Testis (tissue), 3 donors: ENCODE results near the gene BSG. TPM values are rescaled to one million over a fixed set of nuclear protein-coding genes. Genes with fewer than 3 reads are reported as not detected.

ENCODE experiments used
- DNase-seq: peaks from one replicate; pipeline ENCODE4 v3.0.0-alpha.2; 2019
- H3K27ac ChIP-seq, 2 donors: fragments of 200-600 bp; sonication (generic); one replicate each; pipeline ENCODE4 v1.5.1; 2019
- H3K27me3 ChIP-seq: fragments of 200-600 bp; sonication (generic); one replicate; pipeline ENCODE4 v1.5.1; 2019
- H3K36me3 ChIP-seq: fragments of 200-600 bp; sonication (generic); one replicate; pipeline ENCODE4 v1.5.1; 2017; ENCODE audit warnings: low read depth; ENCODE audit errors: missing control alignments
- H3K4me1 ChIP-seq: fragments of 200-600 bp; sonication (generic); one replicate; pipeline ENCODE4 v1.5.1; 2019
- H3K4me3 ChIP-seq, 2 donors: fragments of 200-600 bp; sonication (generic); one replicate each; pipeline ENCODE4 v1.5.1; 2017 to 2019
- H3K9me3 ChIP-seq: fragments of 200-600 bp; sonication (generic); one replicate; pipeline ENCODE4 v1.5.1; 2017
- CTCF ChIP-seq, 3 experiments: fragments of 450-650 bp in 2 of 3; fragments of 200-600 bp in 1 of 3; sonication (generic) in 1 of 3; IDR thresholded peaks; one replicate each; pipeline ENCODE4 v1.5.1; 2016 to 2019; ENCODE audit warnings: antibody characterized with exemption in 3 of 3, mild to moderate bottlenecking in 2 of 3, moderate library complexity in 1 of 3
- POLR2A ChIP-seq: fragments of 450-650 bp; IDR thresholded peaks from one replicate; pipeline ENCODE4 v1.6.1; 2017; ENCODE audit warnings: antibody characterized with exemption, mild to moderate bottlenecking, moderate library complexity
- WGBS, 2 donors: methylation state at CpG; one replicate each; pipeline ENCODE4 v1.1.5; 2018; 5-methylcytosine and 5-hydroxymethylcytosine counted together
- intact Hi-C: fragments of 100-400 bp; cut with DNase I; formaldehyde crosslinking; loops from one replicate; pipeline ENCODE4 v1.15.1; 2023; ENCODE audit warnings: low total_unique reads
- polyA plus RNA-seq: library from polyadenylated mRNA; stranded (reverse); fragments of 350-450 nt; fragmentation: Illumina TruSeq; extraction: RNeasy Lipid Tissue Mini Kit (QIAGEN cat#74804); gene quantifications from one replicate; pipeline ENCODE4 v1.2.3, GENCODE V29; 2014; ENCODE audit warnings: low read depth, low replicate concordance; ENCODE audit not compliant: insufficient read depth
- total RNA-seq, 2 donors: library from RNA; depleted of rRNA; stranded (reverse); fragments of >200 nt; gene quantifications; one replicate each; pipeline ENCODE4 v1.2.3, GENCODE V29; 2016

Gene BSG
- total and polyA plus RNA-seq, 3 donors from 2014 or later, result 870 to 1,458 (median 1,391) TPM

DNA sequence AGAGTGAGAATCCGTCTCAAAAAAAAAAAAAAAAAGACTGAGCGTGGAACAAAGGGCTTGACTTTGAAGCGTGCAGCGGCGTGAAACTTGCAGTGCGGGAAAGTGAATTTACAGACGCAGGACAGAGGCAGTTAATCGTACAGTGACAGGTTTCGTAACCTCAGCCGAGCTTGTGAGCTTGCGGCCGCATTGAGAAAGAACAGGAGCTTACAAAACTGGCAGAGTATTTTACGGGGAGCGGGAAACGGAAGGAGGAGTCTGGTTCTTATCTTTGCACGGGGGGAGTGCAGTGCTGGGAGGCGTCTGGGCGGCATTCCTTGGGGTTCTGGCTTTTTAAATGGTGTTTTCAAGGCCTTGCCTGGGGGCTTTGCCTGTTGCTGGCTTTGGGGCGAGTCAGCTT lies 6.0 kb upstream of the BSG start:
- H3K9me3 ChIP-seq, result no peaks in the 10 kb centered on the region
- peak; percentile 63 for DNase-seq
- TF ChIP-seq CTCF (IDR thresholded peaks at IDR 0.05), result no peak
- no peak for TF ChIP-seq POLR2A
- intact Hi-C loops, result no loop called here
- H3K4me3 ChIP-seq, result no peak overlapping the region
- no peaks in the 10 kb centered on the region for H3K36me3 ChIP-seq
- H3K4me1 ChIP-seq, result peaks cover 3% of the 10 kb centered on the region
- no peak overlapping the region for H3K27ac ChIP-seq
- 40 to 50% methylated on average over 19 of the region's 19 CpGs for WGBS, 2 donors
- H3K27me3 ChIP-seq, result no peaks in the 10 kb centered on the region

GRCh38 chr19:566844-567243 lies 5.6 kb upstream of the BSG start:
- intact Hi-C loops, result no loop called here

DNA sequence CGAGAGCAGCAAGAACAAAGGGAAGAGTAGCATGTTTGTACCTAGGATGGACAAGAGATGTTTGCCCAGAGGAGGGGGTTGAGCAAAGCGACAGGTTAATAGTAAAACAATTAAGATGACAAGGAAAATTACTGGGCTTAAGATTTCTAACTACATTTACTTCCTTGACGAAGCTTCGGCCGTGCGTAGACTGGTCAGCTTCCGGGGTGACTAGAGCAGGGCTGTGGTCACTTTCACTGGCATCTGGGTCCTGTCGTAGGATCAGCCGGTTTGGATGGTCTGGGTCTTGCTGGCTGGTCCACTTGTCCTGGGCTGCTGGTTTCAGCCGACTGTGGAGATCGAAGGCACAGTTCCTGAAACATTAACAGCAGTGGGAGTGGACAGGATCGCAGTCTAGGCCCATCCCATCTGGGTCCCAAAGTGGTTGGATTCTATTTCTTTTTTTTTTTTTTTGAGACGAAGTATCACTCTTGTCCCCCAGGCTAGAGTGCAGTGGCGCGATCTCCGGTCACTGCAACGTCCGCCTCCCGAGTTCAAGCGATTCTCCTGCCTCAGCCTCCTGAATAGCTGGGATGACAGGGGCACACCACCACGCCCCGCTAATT lies 5.0 kb upstream of the BSG start:
- H3K4me3 ChIP-seq, result no peak overlapping the region
- H3K36me3 ChIP-seq, result no peaks in the 10 kb centered on the region
- WGBS, 2 donors, result 93 to 94% methylated on average over 22 of the region's 22 CpGs
- intact Hi-C loops, result no loop called here
- H3K4me1 ChIP-seq, result peaks cover 7% of the 10 kb centered on the region
- no peaks in the 10 kb centered on the region for H3K27me3 ChIP-seq
- H3K27ac ChIP-seq, result no peak overlapping the region
- no peak for TF ChIP-seq CTCF (IDR thresholded peaks at IDR 0.05)
- TF ChIP-seq POLR2A, result no peak
- DNase-seq, result no peak
- H3K9me3 ChIP-seq, result no peaks in the 10 kb centered on the region

More at GRCh38 chr19:566844-567243, 5.6 kb upstream of the BSG start:
- H3K9me3 ChIP-seq, result no peaks in the 10 kb centered on the region
- peaks cover 7% of the 10 kb centered on the region for H3K4me1 ChIP-seq
- H3K36me3 ChIP-seq, result no peaks in the 10 kb centered on the region
- H3K27ac ChIP-seq, result no peak overlapping the region
- no peak for DNase-seq
- no peak overlapping the region for H3K4me3 ChIP-seq
- no peaks in the 10 kb centered on the region for H3K27me3 ChIP-seq
- TF ChIP-seq POLR2A (no peak), CTCF (IDR thresholded peaks at IDR 0.05) (no peak)
- WGBS, 2 donors, result 66 to 68% methylated on average over 16 of the region's 16 CpGs

GRCh38 chr19:570251-570686 lies 2.1 kb upstream of the BSG start:
- H3K9me3 ChIP-seq, result no peaks in the 10 kb centered on the region
- no peaks in the 10 kb centered on the region for H3K27me3 ChIP-seq
- peaks cover 29% of the 10 kb centered on the region for H3K4me1 ChIP-seq
- 29 to 69% methylated on average over 10 to 19 of the region's 25 CpGs for WGBS, 2 donors
- no peak overlapping the region for H3K4me3 ChIP-seq
- no peaks in the 10 kb centered on the region for H3K36me3 ChIP-seq
- intact Hi-C loops, result no loop called here
- DNase-seq, result no peak
- H3K27ac ChIP-seq, result no peak overlapping the region
- TF ChIP-seq POLR2A (no peak), CTCF (IDR thresholded peaks at IDR 0.05) (no peak)
